ENCODE data around the gene HSPG2. TPM values are rescaled to one million over a fixed set of nuclear protein-coding genes. Genes with fewer than 3 reads are reported as not detected.

The HSPG2 gene
- total and polyA plus RNA-seq, 9 of the 15 experiments (the other 6 are each of a cell fraction or from before 2014, with no cell fraction given): 0.14 to 160 (median 15.7) TPM

- TF ChIP-seq KAT2B (IDR thresholded peaks at IDR 0.05; ENCODE audit: low read depth, low read length): peak; percentile 10
- TF ChIP-seq KLF13 (tag; IDR thresholded peaks at IDR 0.05; ENCODE audit: borderline replicate concordance, low read depth): 0 out of 2 replicates have a peak, but pooled peaks have one; percentile 25
- 0 out of 2 replicates have a peak, but pooled peaks have one; percentile 44 for TF ChIP-seq ZNF444 (CRISPR knock-in tag; IDR thresholded peaks at IDR 0.05)
- TF ChIP-seq, protein P1, sequence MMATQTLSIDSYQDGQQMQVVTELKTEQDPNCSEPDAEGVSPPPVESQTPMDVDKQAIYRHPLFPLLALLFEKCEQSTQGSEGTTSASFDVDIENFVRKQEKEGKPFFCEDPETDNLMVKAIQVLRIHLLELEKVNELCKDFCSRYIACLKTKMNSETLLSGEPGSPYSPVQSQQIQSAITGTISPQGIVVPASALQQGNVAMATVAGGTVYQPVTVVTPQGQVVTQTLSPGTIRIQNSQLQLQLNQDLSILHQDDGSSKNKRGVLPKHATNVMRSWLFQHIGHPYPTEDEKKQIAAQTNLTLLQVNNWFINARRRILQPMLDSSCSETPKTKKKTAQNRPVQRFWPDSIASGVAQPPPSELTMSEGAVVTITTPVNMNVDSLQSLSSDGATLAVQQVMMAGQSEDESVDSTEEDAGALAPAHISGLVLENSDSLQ (IDR thresholded peaks at IDR 0.05): peak; percentile 99
- TF ChIP-seq ZNF384 (IDR thresholded peaks at IDR 0.05; ENCODE audit: low read depth, low read length): no peak
- TF ChIP-seq NFE2 (IDR thresholded peaks at IDR 0.05; ENCODE audit: low read depth): 0 out of 2 replicates have a peak, but pooled peaks have one; percentile 39
- no peak for TF ChIP-seq CBX2 (IDR thresholded peaks at IDR 0.05; ENCODE audit: insufficient read depth, low read length, poor library complexity, severe bottlenecking)
- TF ChIP-seq, protein P2, sequence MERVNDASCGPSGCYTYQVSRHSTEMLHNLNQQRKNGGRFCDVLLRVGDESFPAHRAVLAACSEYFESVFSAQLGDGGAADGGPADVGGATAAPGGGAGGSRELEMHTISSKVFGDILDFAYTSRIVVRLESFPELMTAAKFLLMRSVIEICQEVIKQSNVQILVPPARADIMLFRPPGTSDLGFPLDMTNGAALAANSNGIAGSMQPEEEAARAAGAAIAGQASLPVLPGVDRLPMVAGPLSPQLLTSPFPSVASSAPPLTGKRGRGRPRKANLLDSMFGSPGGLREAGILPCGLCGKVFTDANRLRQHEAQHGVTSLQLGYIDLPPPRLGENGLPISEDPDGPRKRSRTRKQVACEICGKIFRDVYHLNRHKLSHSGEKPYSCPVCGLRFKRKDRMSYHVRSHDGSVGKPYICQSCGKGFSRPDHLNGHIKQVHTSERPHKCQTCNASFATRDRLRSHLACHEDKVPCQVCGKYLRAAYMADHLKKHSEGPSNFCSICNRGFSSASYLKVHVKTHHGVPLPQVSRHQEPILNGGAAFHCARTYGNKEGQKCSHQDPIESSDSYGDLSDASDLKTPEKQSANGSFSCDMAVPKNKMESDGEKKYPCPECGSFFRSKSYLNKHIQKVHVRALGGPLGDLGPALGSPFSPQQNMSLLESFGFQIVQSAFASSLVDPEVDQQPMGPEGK (CRISPR knock-in tag; IDR thresholded peaks at IDR 0.05; ENCODE audit: borderline replicate concordance): peak; percentile 37; the same call in 1 of the 2 replicates
- no peak for TF ChIP-seq ARHGAP35 (IDR thresholded peaks at IDR 0.05; ENCODE audit: partially characterized antibody)
- TF ChIP-seq GABPB1 (CRISPR knock-in tag; IDR thresholded peaks at IDR 0.05): no peak
- TF ChIP-seq NFIC (IDR thresholded peaks at IDR 0.05): peak; percentile 61; the same call in 1 of the 2 replicates
- TF ChIP-seq, protein P3, sequence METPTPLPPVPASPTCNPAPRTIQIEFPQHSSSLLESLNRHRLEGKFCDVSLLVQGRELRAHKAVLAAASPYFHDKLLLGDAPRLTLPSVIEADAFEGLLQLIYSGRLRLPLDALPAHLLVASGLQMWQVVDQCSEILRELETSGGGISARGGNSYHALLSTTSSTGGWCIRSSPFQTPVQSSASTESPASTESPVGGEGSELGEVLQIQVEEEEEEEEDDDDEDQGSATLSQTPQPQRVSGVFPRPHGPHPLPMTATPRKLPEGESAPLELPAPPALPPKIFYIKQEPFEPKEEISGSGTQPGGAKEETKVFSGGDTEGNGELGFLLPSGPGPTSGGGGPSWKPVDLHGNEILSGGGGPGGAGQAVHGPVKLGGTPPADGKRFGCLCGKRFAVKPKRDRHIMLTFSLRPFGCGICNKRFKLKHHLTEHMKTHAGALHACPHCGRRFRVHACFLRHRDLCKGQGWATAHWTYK (CRISPR knock-in tag; IDR thresholded peaks at IDR 0.05): no peak
- TF ChIP-seq, protein P4, sequence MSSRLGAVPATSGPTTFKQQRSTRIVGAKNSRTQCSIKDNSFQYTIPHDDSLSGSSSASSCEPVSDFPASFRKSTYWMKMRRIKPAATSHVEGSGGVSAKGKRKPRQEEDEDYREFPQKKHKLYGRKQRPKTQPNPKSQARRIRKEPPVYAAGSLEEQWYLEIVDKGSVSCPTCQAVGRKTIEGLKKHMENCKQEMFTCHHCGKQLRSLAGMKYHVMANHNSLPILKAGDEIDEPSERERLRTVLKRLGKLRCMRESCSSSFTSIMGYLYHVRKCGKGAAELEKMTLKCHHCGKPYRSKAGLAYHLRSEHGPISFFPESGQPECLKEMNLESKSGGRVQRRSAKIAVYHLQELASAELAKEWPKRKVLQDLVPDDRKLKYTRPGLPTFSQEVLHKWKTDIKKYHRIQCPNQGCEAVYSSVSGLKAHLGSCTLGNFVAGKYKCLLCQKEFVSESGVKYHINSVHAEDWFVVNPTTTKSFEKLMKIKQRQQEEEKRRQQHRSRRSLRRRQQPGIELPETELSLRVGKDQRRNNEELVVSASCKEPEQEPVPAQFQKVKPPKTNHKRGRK (tag; IDR thresholded peaks at IDR 0.05): no peak
- peak; percentile 74 for TF ChIP-seq POLR2AphosphoS5 (IDR thresholded peaks at IDR 0.05; ENCODE audit: control insufficient read depth, insufficient read depth, low read depth, low read length)
- TF ChIP-seq OTX1 (CRISPR knock-in tag; IDR thresholded peaks at IDR 0.05): no peak
- no peak for TF ChIP-seq TGIF2 (CRISPR knock-in tag; IDR thresholded peaks at IDR 0.05)
- no peak for TF ChIP-seq ETV1 (tag; conservative IDR thresholded peaks at IDR 0.05; ENCODE audit: low read depth)
- TF ChIP-seq, protein P5, sequence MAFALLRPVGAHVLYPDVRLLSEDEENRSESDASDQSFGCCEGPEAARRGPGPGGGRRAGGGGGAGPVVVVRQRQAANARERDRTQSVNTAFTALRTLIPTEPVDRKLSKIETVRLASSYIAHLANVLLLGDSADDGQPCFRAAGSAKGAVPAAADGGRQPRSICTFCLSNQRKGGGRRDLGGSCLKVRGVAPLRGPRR (CRISPR knock-in tag; IDR thresholded peaks at IDR 0.05): 0 out of 2 replicates have a peak, but pooled peaks have one; percentile 76
- TF ChIP-seq ELF2 (CRISPR knock-in tag; IDR thresholded peaks at IDR 0.05): no peak
- no peak for TF ChIP-seq WHSC1 (IDR thresholded peaks at IDR 0.05; ENCODE audit: low read length)
- peak in 1 of 2 experiments; percentile 64; a peak in 2 of 4 replicates for TF ChIP-seq TBL1XR1 (IDR thresholded peaks at IDR 0.05; ENCODE audit: low read length in 2 of 2)
These were observed 30.7 kb downstream of the HSPG2 start (continued) for GRCh38 chr1:21906173-21907078.
